Measurements from ENCODE around the gene PRR12. TPM values are rescaled to one million over a fixed set of nuclear protein-coding genes. Genes with fewer than 3 reads are reported as not detected.

Gene PRR12
- total and polyA plus RNA-seq, 12 donors = 5.2 to 19.2 (median 16.2) TPM

GRCh38 chr19:49643466-49643865, 52.5 kb downstream of the PRR12 start:
- no peaks in the 10 kb centered on the region for H3K9me3 ChIP-seq
- ATAC-seq (no peak), DNase-seq (no peak)
- H3K36me3 ChIP-seq = peaks cover 0 to 37% (median 13%) of the 10 kb centered on the region in 9 donors
- intact Hi-C loops (cut with DNase I) = no loop called here
- WGBS, 2 donors = 76 to 77% methylated on average over 2 of the region's 2 CpGs
- TF ChIP-seq, protein P1, sequence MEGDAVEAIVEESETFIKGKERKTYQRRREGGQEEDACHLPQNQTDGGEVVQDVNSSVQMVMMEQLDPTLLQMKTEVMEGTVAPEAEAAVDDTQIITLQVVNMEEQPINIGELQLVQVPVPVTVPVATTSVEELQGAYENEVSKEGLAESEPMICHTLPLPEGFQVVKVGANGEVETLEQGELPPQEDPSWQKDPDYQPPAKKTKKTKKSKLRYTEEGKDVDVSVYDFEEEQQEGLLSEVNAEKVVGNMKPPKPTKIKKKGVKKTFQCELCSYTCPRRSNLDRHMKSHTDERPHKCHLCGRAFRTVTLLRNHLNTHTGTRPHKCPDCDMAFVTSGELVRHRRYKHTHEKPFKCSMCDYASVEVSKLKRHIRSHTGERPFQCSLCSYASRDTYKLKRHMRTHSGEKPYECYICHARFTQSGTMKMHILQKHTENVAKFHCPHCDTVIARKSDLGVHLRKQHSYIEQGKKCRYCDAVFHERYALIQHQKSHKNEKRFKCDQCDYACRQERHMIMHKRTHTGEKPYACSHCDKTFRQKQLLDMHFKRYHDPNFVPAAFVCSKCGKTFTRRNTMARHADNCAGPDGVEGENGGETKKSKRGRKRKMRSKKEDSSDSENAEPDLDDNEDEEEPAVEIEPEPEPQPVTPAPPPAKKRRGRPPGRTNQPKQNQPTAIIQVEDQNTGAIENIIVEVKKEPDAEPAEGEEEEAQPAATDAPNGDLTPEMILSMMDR (IDR thresholded peaks at IDR 0.05) = no peak
- H3K27me3 ChIP-seq = no peaks in the 10 kb centered on the region
- H3K4me1 ChIP-seq = peaks cover 4 to 50% (median 38%) of the 10 kb centered on the region in 9 donors
- peak overlapping the region in 5 of 10 donors; percentile 82 to 95 (median 93) for H3K4me3 ChIP-seq
- no peak overlapping the region for H3K27ac ChIP-seq

GRCh38 chr19:49645592-49645991, 54.6 kb downstream of the PRR12 start:
- no peak for DNase-seq
- whole genome bisulfite sequencing, 2 donors = 91 to 92% methylated on average over 11 of the region's 11 CpGs
- no peak for ATAC-seq
- intact Hi-C loops (cut with DNase I) = loop anchor here in 1 of 10 donors (1.0 kb wide), 1 partner anchor 31 kb away; no protein-coding TSS in a partner anchor
- Histone ChIP-seq H3K9me3 (no peaks in the 10 kb centered on the region), H3K27ac (no peak overlapping the region), H3K4me3 (no peak overlapping the region), H3K4me1 (peaks cover 4 to 45% (median 26%) of the 10 kb centered on the region in 9 donors), H3K27me3 (no peaks in the 10 kb centered on the region), H3K36me3 (peaks cover 0 to 58% (median 20%) of the 10 kb centered on the region in 9 donors)
- TF ChIP-seq, protein P1 (IDR thresholded peaks at IDR 0.05) = no peak

- Histone ChIP-seq H3K36me3 (peaks cover 0 to 60% (median 20%) of the 10 kb centered on the region in 9 donors), H3K27ac (no peak overlapping the region), H3K9me3 (no peaks in the 10 kb centered on the region), H3K4me1 (peaks cover 4 to 42% (median 25%) of the 10 kb centered on the region in 9 donors), H3K4me3 (no peak overlapping the region), H3K27me3 (no peaks in the 10 kb centered on the region)
- no peak for ATAC-seq
- TF ChIP-seq, protein P1 (IDR thresholded peaks at IDR 0.05) = no peak
- 93 to 94% methylated on average over 13 of the region's 13 CpGs for WGBS, 2 donors
- no peak for DNase-seq
- intact Hi-C loops (cut with DNase I) = loop anchor here in 1 of 10 donors (1.0 kb wide), 1 partner anchor 30 kb away; no protein-coding TSS in a partner anchor
Measured at GRCh38 chr19:49645995-49646394, 55.0 kb downstream of the PRR12 start.

DNA sequence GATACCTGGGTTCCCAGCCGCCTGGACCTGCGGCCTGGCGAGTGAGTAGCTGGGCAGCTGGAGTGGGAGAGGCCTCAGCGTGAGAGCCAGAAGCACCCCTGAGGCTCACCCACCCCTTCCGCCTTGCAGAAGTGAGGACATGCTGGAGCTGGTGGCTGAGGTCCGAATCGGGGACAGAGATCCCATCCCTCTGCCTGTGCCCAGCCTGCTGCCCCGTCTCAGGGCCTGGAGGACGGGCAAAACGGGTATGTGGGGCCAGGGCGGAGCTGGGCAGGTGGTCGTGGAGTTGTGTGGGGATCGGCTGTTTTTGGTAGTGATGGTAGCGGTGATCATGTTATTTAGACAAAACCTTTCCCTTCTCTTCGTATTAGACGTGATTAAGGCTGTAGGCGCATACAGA, 55.6 kb downstream of the PRR12 start:
- Histone ChIP-seq H3K36me3 (peaks cover 0 to 66% (median 23%) of the 10 kb centered on the region in 9 donors), H3K4me1 (peaks cover 4 to 36% (median 21%) of the 10 kb centered on the region in 9 donors), H3K9me3 (no peaks in the 10 kb centered on the region), H3K4me3 (no peak overlapping the region), H3K27ac (no peak overlapping the region), H3K27me3 (no peaks in the 10 kb centered on the region)
- intact Hi-C loops (cut with DNase I) = no loop called here
- no peak for ATAC-seq
- no peak for DNase-seq
- 89 to 95% methylated on average over 17 of the region's 17 CpGs for WGBS, 2 donors
- TF ChIP-seq, protein P1 (IDR thresholded peaks at IDR 0.05) = no peak

Data from heart right ventricle (tissue), 16 donors.